ENCODE data around the gene VWA5B1.

VWA5B1 gene

DNA sequence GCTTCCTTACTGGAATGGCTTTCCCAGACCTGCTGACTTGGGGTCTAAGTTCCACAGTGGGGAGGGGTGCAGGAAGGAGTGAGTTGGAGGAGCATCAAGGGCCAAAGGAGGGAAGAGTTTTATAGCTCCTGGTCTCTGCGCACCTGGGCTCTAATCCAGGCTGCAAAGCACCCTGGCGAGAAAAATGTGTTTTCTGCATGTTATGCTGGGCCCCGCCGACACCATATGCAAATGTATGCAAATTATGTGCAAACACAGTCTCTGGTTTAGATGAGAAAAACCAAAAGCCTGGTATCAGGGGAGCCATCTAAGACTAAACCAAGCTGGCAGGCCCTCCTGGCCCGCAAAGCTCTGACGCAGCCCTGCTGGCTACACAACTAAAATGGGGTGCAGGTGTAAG, 95.0 kb downstream of the VWA5B1 start:
- DNase-seq (ENCODE audit: low read depth, low spot score), result no peak

DNA sequence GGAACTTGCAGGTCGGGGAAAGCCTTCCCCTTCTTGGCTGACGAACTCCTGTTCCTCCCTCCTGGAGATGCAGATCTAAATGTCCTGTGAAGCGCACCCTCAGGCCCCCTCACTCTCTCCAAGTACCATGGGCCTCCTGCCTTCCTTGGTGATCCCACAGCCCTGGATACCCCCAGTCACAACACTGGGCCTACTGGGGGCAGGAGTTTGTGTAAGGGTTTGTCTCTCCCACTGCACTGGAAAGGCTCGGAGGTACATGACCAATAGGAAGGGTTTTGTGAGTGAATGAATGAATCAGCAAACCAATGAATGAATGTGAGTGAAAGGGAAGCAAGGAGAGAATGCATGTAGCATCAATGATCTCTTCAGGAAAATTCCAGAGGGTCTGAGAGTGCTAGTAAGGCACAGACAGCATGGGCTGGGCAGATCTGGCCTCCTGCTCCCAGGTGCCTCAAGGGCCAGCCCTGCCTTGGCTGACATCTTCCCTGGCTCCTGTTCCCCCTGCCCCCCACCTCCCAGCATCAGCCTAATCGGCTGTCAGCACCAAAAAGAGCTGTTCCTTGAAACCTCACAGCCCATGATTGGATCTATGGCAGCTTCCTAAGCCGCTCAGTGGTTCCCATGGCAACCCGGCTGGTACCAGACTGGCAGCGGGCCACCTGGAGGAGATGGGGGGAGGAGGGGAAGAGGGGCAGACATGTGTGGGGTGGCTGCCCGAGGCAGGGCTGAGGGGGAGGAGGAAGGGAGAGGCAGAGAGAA, 95.8 kb downstream of the VWA5B1 start:
- no peak for DNase-seq (ENCODE audit: low read depth, low spot score)

DNA sequence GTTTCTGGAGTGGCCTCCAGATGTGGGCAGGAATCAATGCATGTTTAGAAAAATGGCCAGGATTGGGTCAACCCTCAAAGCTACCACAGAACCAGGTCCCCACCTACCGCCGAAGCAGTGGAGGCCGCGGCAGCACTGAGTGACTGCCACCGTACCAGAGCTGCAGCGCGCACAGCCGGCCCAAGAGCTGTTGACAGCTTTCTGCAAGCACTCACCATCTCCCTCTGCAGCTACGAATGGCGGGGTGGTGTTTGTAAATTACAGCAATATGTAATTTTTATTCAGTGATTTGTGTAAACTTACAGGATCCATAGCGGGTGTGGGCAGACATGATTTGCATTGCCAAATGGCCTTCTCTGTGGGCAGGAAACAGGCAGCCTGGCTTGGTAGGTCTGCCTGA, 98.9 kb downstream of the VWA5B1 start:
- no peak for DNase-seq (ENCODE audit: low read depth, low spot score)

DNA sequence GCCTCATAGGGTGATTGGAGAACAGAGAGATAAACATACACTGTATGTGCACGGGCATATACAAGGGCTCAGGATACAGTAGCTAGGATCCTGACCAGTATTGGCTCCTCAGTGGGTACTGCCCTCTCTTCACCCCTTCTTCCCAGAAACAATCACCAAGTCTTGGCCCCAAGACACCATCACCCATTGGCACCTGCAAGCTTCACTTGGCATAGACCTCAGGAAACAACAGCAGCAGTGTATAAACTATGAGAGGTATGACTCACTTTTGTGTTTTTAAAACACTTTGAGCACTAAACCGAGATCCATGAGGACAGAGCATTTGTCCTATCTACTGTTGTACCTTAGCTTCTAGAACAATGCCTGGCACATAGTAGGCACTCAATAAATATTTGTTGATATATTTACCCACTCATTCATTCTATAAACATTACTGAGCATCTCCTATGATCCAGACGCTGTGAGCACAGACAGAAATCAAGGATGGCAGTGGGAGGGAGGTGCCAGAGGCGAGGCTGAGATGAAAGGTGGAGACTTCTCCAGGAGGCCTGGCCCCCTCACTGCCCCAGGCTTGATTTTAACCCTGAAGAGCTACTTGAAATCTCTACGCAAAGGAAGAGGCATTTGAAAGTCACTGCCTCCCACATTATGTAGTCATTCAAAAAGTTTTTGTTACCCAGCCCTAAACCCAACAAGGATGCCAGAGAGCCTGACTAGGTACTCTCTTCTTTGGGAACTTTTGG, 100.1 kb downstream of the VWA5B1 start:
- no peak for DNase-seq (ENCODE audit: low read depth, low spot score)

DNA sequence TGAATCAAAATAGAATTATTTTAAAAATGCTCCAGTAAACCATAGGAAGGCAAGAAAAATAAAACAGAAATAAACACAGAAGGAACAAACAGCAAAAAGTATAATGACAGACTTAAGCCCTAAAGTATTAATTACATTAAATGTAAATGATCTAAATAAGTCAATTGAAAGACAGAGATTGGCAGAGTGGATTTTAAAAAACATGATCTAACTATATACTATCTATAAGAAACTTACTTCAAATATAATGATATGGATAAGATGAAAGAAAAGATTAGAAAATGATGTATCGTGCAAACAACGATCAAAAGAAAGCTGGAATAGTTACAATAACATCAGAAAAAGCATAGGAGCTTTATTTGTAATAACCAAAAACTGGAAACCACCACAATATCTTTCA, 104.6 kb downstream of the VWA5B1 start:
- DNase-seq (ENCODE audit: low read depth, low spot score), result no peak

DNA sequence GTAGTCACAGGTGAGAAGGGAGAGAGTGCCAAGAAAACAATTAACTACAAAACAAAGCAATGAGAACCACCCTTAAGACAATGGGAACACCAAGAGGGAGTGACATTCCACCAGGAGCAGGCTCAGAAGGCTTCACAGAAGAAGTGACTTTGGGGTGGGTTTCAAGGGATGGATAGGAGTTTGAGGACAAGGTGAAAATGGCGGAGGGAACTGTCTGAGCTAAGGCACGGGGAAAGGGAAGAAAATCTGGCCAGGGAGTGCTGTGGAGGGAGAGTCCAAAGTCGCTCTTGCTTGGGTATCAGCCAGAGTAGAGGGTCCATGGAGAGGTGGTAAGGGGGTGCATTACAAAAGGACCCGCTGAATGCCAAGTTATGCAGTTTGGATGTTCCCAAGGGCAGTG, 108.1 kb downstream of the VWA5B1 start:
- DNase-seq (ENCODE audit: low read depth, low spot score), result no peak

DNA sequence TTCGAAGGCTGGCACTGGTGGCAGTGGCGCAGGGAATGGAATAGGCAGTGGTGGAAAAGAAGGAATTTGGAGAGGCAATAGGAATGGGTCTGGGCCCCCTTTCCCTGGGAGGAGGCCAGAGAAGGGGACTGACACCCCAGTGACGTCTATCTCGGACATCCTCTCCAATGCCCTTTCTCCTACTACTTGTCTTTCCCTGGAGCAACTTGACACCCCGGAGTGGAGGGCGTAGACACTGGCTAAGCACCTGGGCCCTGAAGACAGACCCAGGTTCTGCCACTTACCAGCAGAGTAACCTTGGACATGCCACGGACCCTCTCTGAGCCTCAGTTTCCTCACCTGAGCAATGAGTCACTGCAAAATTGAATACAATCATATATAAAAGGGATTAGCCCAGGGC, 108.5 kb downstream of the VWA5B1 start:
- DNase-seq (ENCODE audit: low read depth, low spot score), result no peak

DNA sequence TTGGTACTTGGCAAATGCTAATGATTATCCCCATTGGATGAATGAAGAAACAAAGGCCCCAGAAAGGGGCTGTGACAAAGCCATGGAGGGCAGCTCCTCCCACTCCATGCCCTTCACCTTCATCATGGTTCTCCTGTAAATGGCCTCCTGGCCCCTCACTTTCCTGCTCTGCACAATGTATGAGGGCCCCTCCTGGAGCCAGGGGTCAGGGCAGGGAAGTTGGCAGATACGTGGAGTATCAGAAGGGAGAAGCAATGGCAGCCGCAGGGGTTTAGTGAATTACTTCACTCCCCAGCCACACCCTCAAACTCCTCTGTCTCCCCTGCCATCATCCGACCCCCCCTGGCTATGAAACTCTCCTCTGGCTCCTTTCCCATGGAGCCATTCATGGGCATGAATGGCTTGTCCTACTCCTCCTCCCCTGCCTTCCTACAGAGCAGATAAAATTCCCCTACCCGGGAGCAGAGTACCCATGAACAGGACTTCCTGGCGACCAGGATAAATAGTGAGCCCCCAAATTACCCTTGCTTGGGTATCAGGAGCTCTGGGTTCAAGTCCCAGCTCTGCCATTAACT, 109.0 kb downstream of the VWA5B1 start:
- no peak for DNase-seq (ENCODE audit: low read depth, low spot score)

DNA sequence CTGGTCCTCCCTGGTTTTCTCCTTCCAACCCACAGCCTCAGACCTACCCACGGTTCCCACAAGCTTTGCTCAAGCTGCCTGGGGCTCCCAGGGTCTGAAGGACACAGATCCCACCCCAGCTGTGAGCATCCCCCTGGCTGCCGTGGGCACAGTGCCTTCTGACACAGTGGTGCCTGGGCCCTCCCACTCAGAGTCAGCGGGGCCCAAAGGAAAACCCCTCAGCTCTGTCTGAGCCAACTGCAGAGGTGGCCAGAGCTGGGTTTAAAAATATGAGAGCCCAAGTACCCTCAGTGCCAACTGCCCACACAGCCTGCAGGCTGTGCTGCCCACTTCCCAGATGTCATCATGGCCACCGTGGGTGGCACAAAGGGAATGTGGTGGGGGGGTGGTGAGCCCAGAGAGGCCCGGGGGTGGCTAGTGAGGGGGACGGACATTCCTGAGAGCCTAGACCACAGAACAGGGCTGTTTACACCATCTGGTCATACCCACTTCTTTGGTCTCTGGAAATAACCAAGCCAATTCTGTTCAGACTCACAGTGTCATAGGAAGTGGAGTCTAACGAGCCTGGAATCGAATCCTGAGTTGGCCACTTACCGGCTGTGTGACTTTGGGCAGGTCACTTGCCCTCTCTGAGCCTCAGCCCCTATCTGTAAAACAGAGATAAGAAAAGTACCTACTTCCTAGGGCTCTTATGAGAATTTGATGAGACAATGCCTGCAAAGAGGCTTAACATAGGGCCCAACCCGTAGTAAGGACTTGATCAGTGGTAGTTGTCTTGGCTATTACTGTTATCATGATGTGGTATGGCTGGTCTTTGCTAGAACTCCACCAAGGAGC, 109.9 kb downstream of the VWA5B1 start:
- no peak for DNase-seq (ENCODE audit: low read depth, low spot score)

DNA sequence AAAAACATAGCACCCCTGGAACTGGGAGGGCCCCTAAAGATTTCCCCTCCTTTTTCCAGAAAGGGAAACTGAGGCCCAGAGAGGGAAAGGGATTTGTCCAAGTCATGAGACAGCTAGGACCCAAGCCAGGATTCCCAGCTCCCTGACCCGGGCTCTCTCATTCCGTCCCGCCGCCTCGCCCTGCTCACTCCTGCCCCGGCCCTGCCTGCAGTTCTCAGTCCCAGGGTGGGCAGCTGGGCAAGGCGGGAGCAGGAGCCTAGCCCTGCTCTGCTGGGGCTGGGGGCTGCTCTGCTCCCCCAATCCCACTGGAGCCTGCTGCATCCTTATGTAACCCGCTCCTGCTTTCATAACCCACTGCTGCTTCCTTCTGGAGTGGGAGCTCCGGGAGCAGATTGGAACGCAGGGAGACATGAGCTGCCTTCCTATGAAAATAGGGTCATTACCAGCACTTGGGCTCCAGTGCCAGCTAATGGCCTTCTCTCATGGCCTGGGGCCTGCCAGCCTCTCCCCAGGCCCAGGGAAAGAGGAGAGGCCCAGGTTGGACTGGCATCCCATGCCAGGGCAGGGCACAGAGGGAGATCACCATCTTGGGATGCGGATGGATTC, 110.8 kb downstream of the VWA5B1 start:
- no peak for DNase-seq (ENCODE audit: low read depth, low spot score)

DNA sequence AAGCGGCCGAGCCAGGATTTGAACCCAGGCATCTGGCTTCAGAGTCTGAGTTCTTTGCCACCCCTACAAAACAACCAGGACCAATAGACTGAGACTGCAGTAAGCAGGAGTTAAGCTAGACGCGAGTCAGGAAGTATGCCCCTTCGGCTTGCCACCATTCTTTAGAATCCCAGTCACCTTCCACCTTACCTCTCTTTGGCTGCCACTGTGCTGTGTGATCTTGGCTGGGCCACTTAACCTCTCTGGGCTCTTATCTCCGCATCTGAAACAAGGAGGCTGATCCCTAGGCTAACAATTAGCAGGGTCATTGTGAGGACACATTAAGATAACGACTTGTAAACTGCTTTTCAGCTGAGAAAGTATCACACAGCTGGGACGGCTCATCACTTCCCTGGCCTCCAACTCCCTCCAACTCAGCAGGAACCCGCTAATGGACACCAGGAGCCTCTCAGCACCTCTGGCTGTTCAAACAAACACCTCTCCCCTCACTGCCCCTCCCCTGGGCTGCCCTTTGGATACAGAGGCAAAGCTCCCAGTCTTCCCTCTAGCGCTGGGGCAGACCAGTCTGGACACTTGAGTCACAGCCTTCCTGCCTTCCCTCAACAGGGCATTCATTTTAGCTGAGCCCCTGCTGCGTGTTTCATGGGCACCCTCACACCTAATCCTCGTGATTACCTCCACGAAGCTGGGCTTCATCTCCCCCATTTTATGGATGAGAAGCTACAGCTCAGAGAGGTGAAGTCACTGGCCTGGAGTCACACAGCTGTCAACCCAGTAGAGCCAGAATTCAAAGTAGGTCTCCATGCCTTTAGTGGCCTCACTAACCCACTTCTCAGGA, 112.1 kb downstream of the VWA5B1 start:
- no peak for DNase-seq (ENCODE audit: low read depth, low spot score)

DNA sequence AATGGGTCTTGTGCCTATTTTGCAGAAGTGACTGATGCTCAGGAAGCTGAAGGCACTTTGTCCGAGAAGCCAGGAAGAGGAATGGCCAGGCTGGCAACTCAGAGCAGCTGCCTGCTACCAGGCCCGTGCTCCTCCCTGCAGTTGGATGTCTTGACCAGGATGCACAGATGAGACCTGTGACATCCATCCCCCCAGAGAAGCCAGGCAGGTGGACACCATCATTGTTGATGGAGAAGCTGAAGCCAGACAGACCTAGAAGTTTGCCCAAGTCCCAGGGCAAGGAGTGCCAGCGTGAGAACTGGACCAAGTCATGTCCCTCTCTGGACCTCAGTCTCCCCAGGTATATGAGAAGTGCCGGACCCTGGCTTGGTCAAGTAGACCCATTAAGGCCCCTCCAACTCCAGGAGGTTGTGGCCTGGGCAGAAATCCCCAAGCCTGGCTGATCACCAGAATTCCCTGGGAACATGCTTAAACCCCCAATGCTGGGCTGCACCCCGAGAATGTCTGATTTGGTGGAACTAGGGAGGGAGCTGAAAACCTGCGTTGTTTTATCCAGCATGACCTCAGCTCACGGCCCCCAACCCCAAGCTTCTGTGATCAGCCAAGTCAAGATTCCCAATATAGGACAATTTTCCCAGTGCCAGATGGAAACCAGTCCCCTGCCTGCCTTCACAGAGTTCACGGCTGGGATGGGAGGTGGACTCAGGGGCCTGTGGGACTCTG, 112.9 kb downstream of the VWA5B1 start:
- DNase-seq (ENCODE audit: low read depth, low spot score), result no peak

DNA sequence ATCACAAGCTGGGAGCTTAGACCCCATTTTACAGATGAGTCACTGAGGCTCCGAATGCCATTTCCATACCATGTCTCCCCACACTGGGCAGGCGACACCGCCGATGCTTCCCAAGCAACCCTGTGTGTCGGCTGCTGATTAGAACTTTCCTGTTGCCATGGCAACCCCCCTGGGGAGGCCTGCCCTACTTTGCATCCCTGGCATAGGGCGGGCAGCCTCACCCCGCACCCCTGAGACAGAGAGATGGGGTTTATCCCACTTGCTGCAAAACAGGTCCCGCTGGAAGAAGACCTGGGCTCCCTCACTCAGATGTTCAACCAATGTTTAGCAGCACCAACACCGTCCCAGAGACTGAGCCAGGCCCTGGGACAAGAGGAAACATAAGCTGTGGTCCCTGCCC, 113.8 kb downstream of the VWA5B1 start:
- no peak for DNase-seq (ENCODE audit: low read depth, low spot score)
